Activated gamma-delta T cell treated with anti-CD3 and anti-CD28 coated beads, Interleukin-2, amount 50 U/mL, for 16 hours (primary cell): ENCODE results near the gene TAF11L4.
A peak's percentile ranks its signal among the peaks of the same experiment; 100 is the strongest.
"Not testable (repeated sequence)": the region's sequence is repeated elsewhere in the genome, so short reads cannot be mapped to it uniquely, and the experiment has no call there.

ENCODE experiments used
- DNase-seq: peaks from one replicate; pipeline ENCODE4 v3.0.0-alpha.2; 2020; ENCODE audit warnings: low read depth

The TAF11L4 gene

DNA sequence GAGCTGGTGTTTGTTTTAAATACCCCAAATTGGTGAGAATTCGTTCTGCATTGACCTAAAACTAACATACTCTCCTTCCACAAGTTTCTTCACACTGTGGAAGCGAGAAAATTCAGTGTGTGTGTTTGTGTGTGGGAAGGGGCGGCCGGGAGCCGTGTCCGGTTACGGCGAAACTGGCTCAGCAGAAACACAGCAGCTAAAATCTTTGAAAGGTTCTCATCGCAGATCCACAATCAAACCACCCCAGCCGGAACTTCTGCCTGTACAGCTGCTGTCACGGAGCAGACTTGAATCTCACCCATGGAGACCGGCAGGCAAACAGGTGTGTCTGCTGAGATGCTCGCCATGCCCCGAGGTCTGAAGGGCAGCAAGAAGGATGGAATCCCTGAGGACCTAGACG lies at the start of gene TAF11L4:
TSS of gene TAF11L4 (plus strand) at position 301 of the 400 bp plus-strand sequence.
- DNase-seq: not testable (repeated sequence)

DNA sequence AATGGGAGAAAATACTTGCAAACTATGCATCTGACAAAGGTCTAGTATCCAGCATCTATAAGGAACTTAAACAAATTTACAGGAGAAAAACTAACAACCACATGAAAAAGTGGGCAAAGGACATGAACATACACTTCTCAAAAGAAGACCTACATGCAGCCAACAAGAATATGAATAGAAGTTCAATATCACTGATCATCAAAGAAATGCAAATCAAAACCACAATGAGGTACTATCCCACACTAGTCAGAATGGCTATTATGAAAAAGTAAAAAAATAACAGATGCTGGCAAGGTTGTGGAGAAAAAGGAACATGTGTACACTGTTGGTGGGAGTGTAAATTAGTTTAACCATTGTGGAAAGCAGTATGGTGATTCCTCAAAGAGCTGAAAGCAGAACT lies 46.5 kb upstream of the TAF11L4 start:
- DNase-seq: not testable (repeated sequence)

DNA sequence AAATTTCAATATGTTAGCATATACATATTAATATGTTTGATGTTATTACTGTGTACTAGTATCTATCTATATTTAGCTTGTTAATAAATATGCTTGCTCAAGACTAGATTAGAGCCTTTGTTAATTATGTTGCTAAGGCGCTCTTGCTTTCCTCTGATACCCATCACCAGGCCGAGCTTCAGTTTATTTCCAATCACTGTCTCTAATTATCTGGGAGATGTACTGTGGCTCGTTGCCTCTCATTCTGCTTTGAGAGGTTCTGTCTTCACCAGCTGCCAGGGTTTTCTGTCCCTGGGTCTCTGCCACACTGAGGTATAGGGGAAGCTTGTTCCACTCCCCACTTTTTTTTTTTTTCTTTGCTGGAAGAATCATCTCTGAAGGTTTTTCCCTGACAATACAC lies 44.6 kb upstream of the TAF11L4 start:
- DNase-seq: no peak

DNA sequence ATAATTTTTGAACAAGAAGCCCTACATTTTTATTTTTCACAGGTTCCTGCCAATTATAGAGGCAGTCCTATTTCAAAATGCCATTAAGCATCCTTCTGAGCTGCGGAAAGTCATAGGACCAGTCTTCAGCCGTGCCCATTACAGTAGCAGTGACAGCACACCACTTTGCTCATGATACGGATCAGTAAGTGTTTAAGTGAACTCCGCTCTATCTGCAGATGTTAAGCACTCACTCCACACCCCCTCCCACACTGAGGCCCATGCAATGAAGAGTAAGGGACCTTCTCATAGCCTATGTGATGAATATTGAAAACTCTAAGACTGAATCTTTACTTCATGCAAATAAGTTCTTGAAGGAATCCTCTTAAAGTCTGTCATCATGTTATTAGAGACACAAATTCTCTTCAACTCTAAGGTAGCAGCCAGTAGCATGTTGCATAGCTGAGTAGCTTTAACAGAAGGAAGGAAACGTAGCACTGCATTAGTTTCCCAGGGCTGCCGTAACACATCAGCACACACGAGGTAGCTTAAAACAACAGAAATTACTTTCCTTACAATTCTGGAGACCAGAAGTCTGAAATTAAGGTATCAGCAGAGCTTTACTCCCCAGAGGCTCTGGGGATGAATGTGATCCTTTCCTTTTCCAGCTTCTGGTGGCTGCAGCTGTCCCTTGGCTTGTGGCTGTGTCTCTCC lies 43.9 kb upstream of the TAF11L4 start:
- DNase-seq: no peak

DNA sequence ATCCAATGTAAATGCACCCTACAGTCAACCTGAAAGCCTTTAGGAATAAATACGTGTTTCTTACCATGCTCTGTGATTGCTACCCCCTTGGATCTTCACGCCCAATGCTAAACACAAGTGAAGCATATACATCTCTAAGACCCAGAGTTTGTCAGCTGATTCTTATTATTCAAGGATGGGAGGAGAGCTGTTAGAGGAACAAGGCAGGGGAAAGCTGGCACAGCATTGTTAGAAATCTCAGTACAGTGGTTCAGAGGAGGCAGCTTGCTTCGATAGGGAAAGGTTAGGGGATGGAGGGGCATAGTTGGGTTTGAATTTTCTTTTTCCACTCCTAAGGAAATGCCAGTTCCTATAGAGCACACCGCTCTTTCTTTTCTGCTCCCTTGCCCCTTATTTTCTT lies 40.2 kb upstream of the TAF11L4 start:
- DNase-seq: no peak

DNA sequence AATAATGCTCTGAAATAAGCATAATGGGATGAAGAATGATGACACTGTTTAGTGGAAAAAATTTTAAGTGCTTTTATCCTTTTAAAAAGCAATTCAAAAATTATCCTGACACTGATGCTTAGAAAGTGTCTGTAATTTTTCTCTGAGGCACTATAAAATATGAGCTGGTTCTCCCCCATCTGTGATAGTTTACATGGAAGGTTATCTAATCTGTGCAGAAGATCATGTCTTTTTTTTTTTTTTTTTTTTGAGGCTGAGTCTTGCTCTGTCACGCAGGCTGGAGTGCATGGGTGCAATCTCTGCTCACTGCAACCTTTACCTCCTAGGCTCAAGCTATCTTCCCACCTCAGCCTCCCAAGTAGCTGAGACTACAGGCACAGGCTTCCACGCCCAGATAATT lies 38.8 kb upstream of the TAF11L4 start:
- DNase-seq: no peak

DNA sequence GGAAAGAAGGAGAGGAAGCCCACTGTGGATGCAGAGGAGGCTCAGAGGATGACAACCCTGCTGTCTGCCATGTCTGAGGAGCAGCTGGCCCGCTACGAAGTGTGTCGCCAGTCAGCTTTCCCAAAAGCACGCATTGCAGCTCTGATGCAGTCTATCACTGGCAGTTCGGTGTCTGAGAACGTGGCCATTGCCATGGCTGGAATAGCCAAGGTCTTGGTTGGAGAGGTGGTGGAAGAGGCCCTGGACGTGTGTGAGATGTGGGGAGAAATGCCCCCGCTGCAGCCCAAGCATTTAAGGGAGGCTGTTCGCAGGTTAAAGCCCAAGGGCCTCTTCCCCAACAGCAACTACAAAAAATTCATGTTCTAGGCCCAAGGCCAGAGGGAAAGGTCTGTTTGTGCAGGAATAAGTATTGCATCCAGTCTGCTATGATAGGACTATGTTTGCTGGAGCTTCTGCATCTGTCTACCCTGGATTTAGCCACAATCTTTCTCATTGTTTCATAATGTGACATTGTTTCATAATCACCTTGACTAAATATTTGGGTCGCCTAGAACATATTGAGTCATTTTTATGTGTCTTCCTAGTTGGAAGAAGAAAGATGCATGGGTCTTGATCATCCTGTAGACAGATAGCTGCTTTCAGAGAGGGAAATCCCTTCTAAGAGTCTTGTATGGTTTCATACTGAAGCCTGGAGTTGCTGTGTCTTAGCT lies 35.0 kb upstream of the TAF11L4 start:
- DNase-seq: not testable (repeated sequence)

DNA sequence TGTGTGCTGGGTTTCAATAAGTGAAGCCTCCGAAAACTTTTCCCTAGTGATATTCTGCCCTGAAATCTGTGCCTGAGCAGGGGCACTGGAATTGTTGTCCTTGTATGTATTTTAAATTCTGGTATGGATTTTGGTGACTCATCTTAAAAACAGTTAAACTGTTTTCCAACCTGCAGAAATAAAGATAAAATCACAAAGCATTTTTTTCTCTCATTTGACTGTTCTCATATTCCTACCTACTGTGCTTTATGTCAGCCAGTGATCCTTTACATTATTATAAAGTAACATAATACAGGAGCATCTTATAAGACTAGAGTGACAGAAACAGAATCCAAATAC lies 34.5 kb upstream of the TAF11L4 start:
- DNase-seq: no peak

DNA sequence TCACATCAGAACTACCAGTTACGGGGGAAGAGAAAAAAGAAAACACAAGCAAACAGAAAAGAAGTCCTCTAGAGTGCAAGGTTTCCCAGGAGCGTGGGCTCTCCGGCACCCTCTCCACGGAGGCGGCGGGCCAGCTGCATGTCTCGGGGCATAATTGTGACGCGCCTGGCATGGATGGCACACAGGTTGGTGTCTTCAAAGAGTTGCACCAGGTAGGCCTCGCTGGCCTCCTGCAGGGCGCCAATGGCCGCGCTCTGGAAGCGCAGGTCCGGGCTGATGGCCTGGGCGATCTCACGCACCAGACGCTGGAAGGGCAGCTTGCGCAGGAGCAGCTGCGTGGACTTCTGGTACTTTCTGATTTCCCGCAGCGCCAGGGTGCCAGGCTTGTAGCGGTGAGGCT lies 30.3 kb upstream of the TAF11L4 start:
- not testable (repeated sequence) for DNase-seq

DNA sequence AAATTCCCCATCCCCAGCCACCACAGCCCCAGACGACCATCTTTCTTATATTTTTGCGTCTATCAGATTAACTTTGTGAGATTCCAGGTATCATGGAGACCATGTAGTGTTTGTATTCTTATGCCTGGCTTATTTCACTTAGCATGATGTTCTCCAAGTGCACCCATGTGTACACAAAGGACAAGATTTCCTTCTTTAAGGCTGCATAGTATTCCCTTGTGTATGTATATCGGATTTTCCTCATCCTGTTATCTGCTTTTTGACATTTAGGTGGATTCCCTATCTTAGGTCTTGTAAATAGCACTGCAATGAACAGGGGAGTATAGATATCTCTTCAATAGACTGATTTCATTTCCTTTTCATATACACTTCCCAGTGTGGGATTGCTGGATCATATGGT lies 28.8 kb upstream of the TAF11L4 start:
- DNase-seq: no peak

DNA sequence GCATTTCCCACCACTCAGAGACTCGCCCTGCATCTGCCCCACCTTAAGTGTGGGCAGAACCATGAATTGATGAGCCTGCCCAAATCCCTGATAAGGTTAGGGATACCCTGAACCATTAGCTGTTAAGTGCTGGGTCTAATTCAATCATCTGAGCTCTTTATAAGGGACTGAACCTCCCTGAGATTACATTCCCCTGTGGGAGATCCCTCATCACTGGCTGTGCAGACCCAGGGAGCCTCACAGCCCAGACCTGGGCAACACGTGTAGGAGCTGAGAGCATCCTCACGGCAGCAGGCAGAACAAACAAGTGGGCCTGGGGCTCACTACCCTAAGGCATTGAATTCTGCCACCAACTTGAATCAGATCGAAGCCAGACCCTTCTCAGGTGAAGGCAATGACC lies 24.2 kb upstream of the TAF11L4 start:
- no peak for DNase-seq

DNA sequence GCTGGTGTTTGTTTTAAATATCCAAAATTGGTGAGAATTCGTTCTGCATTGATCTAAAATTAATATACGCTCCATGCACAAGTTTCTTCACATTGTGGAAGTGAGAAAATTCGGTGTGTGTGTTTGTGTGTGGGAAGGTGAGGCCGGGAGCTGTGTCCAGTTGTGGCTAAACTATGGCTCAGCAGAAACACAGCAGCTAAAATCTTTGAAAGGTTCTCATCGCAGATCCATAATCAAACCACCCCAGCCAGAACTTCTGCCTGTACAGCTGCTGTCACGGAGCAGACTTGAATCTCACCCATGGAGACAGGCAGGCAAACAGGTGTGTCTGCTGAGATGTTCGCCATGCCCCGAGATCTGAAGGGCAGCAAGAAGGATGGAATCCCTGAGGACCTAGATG lies 23.7 kb upstream of the TAF11L4 start, which contains the start of gene TAF11L2:
TSS of gene TAF11L2 (plus strand) at position 301 of the 400 bp plus-strand sequence.
- DNase-seq: not testable (repeated sequence)

DNA sequence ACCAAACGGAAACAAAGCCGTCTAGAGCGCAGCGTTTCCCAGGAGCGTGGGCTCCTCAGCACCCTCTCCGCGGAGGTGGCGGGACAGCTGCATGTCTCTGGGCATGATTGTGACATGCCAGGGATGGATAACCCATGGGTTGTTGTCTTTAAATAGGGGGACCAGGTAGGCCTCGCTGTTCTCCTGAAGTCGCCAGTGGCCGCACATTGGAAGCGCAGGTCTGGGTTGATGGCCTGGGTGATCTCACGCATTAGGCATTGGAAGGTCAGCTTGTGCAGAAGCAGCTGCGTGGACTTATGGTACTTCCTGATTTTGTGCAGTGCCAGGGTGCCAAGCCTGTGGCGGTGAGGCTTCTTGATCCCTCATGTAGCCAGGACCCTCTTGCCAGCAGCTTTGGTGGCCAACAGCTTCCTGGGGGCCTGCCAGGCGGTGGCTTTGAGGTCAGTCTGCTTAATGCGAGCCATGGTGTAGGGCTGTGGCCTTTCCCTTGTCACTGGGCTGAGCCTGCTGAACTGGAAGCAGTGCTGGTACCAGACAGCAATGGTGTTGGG lies 9.8 kb upstream of the TAF11L4 start:
- DNase-seq: no peak

DNA sequence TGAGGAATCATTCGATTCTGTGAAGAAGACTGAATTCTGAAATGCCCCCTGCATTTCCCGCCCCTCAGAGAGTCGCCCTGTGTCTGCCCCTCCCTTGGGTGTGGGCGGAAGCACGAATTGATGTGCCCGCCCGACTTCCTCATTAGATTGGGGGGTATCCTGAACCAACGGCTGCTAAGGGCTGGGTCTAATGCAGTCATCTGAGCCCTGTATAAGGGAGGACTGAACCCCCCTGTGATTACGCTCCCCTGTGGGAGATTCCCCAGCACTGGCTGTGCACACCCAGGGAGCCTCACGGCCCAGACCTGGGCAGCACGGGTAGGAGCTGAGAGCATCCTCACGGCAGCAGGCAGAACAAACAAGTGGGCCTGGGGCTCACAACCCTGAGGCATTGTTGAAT lies 4.1 kb upstream of the TAF11L4 start:
- peak; percentile 10 for DNase-seq

DNA sequence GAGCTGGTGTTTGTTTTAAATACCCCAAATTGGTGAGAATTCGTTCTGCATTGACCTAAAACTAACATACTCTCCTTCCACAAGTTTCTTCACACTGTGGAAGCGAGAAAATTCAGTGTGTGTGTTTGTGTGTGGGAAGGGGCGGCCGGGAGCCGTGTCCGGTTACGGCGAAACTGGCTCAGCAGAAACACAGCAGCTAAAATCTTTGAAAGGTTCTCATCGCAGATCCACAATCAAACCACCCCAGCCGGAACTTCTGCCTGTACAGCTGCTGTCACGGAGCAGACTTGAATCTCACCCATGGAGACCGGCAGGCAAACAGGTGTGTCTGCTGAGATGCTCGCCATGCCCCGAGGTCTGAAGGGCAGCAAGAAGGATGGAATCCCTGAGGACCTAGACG lies 3.5 kb upstream of the TAF11L4 start, which contains the start of gene TAF11L3:
TSS of gene TAF11L3 (plus strand) at position 301 of the 400 bp plus-strand sequence.
- DNase-seq: not testable (repeated sequence)

DNA sequence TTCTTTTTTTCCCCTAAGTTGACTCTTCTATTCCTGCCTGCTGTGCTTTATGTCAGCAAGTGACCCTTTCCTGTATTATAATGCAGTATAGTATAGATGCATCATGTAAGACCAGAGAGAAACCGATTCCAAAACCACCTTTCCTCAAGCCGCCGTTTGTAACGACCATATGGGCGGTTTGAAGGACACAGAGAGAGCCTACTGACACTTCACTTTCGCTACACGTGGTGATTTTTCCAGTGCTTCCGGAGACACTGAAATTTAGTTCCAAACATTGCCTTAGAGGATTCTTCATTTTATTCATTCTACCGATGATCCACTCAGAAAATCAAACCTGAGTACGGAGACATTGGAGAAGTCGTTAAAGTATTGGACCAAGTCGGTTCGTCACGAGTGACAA lies 2.1 kb upstream of the TAF11L4 start:
- DNase-seq: not testable (repeated sequence)

DNA sequence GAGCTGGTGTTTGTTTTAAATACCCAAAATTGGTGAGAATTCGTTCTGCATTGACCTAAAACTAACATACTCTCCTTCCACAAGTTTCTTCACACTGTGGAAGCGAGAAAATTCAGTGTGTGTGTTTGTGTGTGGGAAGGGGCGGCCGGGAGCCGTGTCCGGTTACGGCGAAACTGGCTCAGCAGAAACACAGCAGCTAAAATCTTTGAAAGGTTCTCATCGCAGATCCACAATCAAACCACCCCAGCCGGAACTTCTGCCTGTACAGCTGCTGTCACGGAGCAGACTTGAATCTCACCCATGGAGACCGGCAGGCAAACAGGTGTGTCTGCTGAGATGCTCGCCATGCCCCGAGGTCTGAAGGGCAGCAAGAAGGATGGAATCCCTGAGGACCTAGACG lies 3.3 kb downstream of the TAF11L4 start, which contains the start of gene TAF11L5:
TSS of gene TAF11L5 (plus strand) at position 301 of the 400 bp plus-strand sequence.
- DNase-seq: not testable (repeated sequence)

DNA sequence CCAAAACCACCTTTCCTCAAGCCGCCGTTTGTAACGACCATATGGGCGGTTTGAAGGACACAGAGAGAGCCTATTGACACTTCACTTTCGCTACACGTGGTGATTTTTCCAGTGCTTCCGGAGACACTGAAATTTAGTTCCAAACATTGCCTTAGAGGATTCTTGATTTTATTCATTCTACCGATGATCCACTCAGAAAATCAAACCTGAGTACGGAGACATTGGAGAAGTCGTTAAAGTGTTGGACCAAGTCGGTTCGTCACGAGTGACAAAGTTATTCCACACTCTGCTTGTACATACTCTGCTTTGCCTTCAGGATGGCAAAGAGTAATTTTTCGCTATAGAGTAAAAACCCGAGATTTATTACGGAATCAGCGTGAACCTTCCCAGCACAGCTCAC lies 4.9 kb downstream of the TAF11L4 start:
- DNase-seq: not testable (repeated sequence)

DNA sequence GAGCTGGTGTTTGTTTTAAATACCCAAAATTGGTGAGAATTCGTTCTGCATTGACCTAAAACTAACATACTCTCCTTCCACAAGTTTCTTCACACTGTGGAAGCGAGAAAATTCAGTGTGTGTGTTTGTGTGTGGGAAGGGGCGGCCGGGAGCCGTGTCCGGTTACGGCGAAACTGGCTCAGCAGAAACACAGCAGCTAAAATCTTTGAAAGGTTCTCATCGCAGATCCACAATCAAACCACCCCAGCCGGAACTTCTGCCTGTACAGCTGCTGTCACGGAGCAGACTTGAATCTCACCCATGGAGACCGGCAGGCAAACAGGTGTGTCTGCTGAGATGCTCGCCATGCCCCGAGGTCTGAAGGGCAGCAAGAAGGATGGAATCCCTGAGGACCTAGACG lies 6.8 kb downstream of the TAF11L4 start, which contains the start of gene TAF11L6:
TSS of gene TAF11L6 (plus strand) at position 301 of the 400 bp plus-strand sequence.
- DNase-seq: not testable (repeated sequence)
